K562 (cell line): ENCODE measurements around the gene TGFBR2. TPM values are rescaled to one million over a fixed set of nuclear protein-coding genes. Genes with fewer than 3 reads are reported as not detected.

Source experiments
- CREB5 ChIP-seq: fragments of 250-450 bp; sonication (Bioruptor Pico); IDR thresholded peaks from 2 replicates; pipeline ENCODE4 v1.5.0; 2020; ENCODE audit warnings: mild to moderate bottlenecking
- ELF4 ChIP-seq: fragments of 450-650 bp; formaldehyde crosslinking; IDR thresholded peaks from 2 replicates; pipeline ENCODE4 v1.4.0; 2022; ENCODE audit warnings: missing genetic modification characterization
- MGA ChIP-seq: fragments of 450-650 bp; IDR thresholded peaks from 2 replicates; pipeline ENCODE4 v1.6.1; 2016; ENCODE audit warnings: mild to moderate bottlenecking, moderate library complexity
- NFYB ChIP-seq: IDR thresholded peaks from 2 replicates; pipeline ENCODE4 v1.6.1; 2011; ENCODE audit warnings: mild to moderate bottlenecking, moderate library complexity; ENCODE audit not compliant: insufficient read length; ENCODE audit errors: extremely low read depth
- TAF7 ChIP-seq: fragments of 450-650 bp; IDR thresholded peaks from 2 replicates; pipeline ENCODE4 v1.6.1; 2016; ENCODE audit warnings: missing genetic modification characterization, missing compliant biosample characterization
- ZBTB7A ChIP-seq: IDR thresholded peaks from 2 replicates; pipeline ENCODE4 v1.6.1; 2011; ENCODE audit warnings: low read depth, mild to moderate bottlenecking, low read length, moderate library complexity, borderline replicate concordance; ENCODE audit not compliant: control insufficient read depth
- ZZZ3 ChIP-seq: fragments of 450-650 bp; IDR thresholded peaks from 2 replicates; pipeline ENCODE4 v1.6.1; 2016; ENCODE audit warnings: antibody characterized with exemption, mild to moderate bottlenecking, moderate library complexity
- polyA plus RNA-seq, 8 experiments: library from polyadenylated mRNA; depleted of rRNA in 4 of 8; stranded (reverse) in 5 of 8; unstranded in 3 of 8; fragments of >200 nt; fragmentation: Nextera tagmentation in 2 of 8; fragmentation: Illumina TruSeq in 1 of 8; extraction: Ambion mirVana in 2 of 8; extraction: Trizol in 1 of 8; gene quantifications; 2 replicates each; pipeline versions ENCODE4 v1.2.1 to v1.2.3, GENCODE V29; 2011 to 2014; ENCODE audit warnings: inconsistent platforms in 1 of 8, missing spikeins in 1 of 8
- total RNA-seq, 7 experiments: library from RNA; depleted of rRNA in 6 of 7; stranded (reverse); fragments of >200 nt in 6 of 7; fragmentation: Illumina TruSeq in 2 of 7; extraction: Trizol in 2 of 7; gene quantifications; 2 replicates each; pipeline versions ENCODE4 v1.2.1 to v1.2.3, GENCODE V29; 2011 to 2021; ENCODE audit warnings: low replicate concordance in 1 of 7

Gene TGFBR2
- total and polyA plus RNA-seq, 9 of the 15 experiments (the other 6 are each of a cell fraction or from before 2014, with no cell fraction given), result 0.11 to 0.84 (median 0.24) TPM

GRCh38 chr3:30611613-30612436 lies 5.4 kb downstream of the TGFBR2 start (continued):
- TF ChIP-seq MGA (no peak), ZBTB7A (no peak), CREB5 (CRISPR knock-in tag) (no peak), TAF7 (no peak), ELF4 (CRISPR knock-in tag) (no peak), ZZZ3 (no peak), NFYB (no peak)
